Stimulated activated naive CD8-positive, alpha-beta T cell treated with anti-CD3 and anti-CD28 coated beads, Interleukin-15, amount 100 ng/mL, for 72 hours (primary cell): Measurements from ENCODE around the gene MERTK.

Experiments
- ATAC-seq: fragments of 150-1000 bp; cut with Tn5 transposase; 2 replicates; pipeline ENCODE4 v1.10.0; 2021; ENCODE audit warnings: mild to moderate bottlenecking, moderate library complexity
- DNase-seq, 2 donors: peaks; one replicate each; pipeline ENCODE4 v3.0.0; 2021 to 2022
- H3K27ac Mint-ChIP-seq, 2 donors: one replicate each; pipeline ENCODE4 v1.8.0; 2022; ENCODE audit warnings: mild to moderate bottlenecking in 2 of 2, mixed read lengths in 2 of 2, moderate library complexity in 2 of 2
- H3K27me3 Mint-ChIP-seq: one replicate; pipeline ENCODE4 v1.8.0; 2022; ENCODE audit warnings: mixed read lengths
- H3K4me1 Mint-ChIP-seq: one replicate; pipeline ENCODE4 v1.8.0; 2022; ENCODE audit warnings: mild to moderate bottlenecking, mixed read lengths
- H3K4me3 Mint-ChIP-seq, 2 donors: one replicate each; pipeline ENCODE4 v1.8.0; 2022; ENCODE audit warnings: mild to moderate bottlenecking in 2 of 2, mixed read lengths in 2 of 2, moderate library complexity in 1 of 2
- H3K9me3 Mint-ChIP-seq, 2 donors: one replicate each; pipeline ENCODE4 v1.8.0; 2022; ENCODE audit warnings: mixed read lengths in 2 of 2

MERTK gene

DNA sequence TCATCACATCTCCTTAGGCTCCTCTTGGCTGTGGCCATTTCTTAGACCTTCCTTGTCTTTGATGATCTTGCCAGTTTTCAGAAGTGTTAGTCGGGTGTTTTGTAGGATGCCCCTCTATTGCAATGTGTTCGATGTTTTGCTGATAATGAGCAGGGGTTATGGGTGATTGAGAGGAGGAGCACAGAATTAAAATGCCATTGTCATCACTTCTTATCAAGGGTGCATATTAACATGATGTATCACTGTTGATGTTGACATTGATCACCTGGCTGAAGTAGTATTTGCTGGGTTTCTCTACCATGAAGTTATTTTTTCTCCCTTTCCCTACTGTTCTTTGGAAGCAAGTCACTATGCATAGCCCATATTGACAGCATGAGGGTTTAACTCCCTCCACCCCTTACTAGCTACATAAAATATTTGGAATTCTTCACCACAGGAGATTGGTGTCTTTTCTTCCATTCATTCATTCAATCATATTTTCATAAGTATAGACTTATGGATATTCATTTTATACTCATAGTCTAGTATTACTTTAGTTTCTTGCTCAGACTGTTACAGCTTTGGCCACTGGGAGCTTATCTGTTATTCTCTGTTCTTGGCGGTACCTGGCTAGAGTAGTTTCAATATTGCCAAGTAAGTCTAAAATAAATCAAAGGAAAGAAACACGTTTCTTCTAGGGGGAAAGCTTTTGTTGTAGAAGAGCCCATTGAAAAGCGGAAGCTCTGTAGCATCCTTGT lies 102.2 kb downstream of the MERTK start:
- no peak overlapping the region for H3K4me3 Mint-ChIP-seq
- ATAC-seq (no peak), DNase-seq (no peak)
- H3K4me1 Mint-ChIP-seq = peaks cover 9% of the 10 kb centered on the region
- no peak overlapping the region for H3K27ac Mint-ChIP-seq
- H3K27me3 Mint-ChIP-seq = peaks cover 6% of the 10 kb centered on the region
- H3K9me3 Mint-ChIP-seq = peaks cover 5 to 7% of the 10 kb centered on the region in 2 donors

GRCh38 chr2:112001136-112001715 lies 102.8 kb downstream of the MERTK start:
- Mint-ChIP-seq H3K27ac (no peak overlapping the region), H3K9me3 (peaks cover 5 to 7% of the 10 kb centered on the region in 2 donors), H3K4me1 (peaks cover 9% of the 10 kb centered on the region), H3K27me3 (peaks cover 6% of the 10 kb centered on the region), H3K4me3 (no peak overlapping the region)
- ATAC-seq (no peak), DNase-seq (no peak)

GRCh38 chr2:112001942-112002341 lies 103.5 kb downstream of the MERTK start:
- H3K4me3 Mint-ChIP-seq = no peak overlapping the region
- no peak overlapping the region for H3K27ac Mint-ChIP-seq
- ATAC-seq = no peak
- peaks cover 5 to 7% of the 10 kb centered on the region in 2 donors for H3K9me3 Mint-ChIP-seq
- H3K27me3 Mint-ChIP-seq = peaks cover 6% of the 10 kb centered on the region
- H3K4me1 Mint-ChIP-seq = peaks cover 9% of the 10 kb centered on the region
- DNase-seq = no peak

- Mint-ChIP-seq H3K27ac (no peak overlapping the region), H3K27me3 (peaks cover 6% of the 10 kb centered on the region), H3K4me1 (peaks cover 9% of the 10 kb centered on the region), H3K4me3 (no peak overlapping the region), H3K9me3 (peaks cover 5 to 7% of the 10 kb centered on the region in 2 donors)
- DNase-seq (no peak), ATAC-seq (no peak)
Measured at GRCh38 chr2:112003576-112004252, 105.3 kb downstream of the MERTK start.

- DNase-seq (no peak), ATAC-seq (no peak)
- peaks cover 9% of the 10 kb centered on the region for H3K4me1 Mint-ChIP-seq
- peaks cover 6% of the 10 kb centered on the region for H3K27me3 Mint-ChIP-seq
- no peak overlapping the region for H3K4me3 Mint-ChIP-seq
- H3K27ac Mint-ChIP-seq = no peak overlapping the region
- H3K9me3 Mint-ChIP-seq = peaks cover 5 to 7% of the 10 kb centered on the region in 2 donors
Measured at GRCh38 chr2:112004253-112004645, 105.8 kb downstream of the MERTK start.

DNA sequence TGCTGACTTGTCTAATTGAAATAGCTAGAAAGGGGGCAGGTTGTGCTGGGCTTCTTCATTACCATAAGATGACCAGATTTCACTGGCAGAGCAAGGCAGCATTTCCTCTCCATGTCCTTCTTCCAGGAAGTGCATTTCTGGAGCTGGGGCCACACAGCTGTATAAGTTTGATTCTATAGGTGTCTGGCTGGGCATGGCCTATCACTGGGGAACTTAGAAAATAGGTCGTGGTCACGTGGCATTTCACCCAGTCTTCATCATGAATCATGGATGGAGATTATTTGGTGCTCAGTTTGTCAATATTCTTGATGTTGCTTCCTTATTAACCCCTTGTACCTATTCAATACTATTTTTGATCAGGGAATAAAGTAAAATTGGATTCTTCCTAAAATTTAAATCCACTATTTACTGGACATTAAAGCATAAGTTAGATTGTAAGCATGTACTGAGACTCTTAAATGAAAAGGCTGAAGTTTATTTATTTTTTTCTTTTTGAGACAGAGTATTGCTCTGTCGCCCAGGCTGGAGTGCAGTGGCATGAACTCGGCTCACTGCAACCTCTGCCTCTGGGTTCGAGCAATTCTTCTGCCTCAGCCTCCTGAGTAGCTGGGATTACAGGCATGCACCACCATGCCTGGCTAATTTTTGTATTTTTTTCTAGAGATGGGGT lies 107.1 kb downstream of the MERTK start:
- Mint-ChIP-seq H3K9me3 (no peaks in the 10 kb centered on the region), H3K27ac (no peak overlapping the region), H3K27me3 (no peaks in the 10 kb centered on the region), H3K4me1 (peaks cover 9% of the 10 kb centered on the region), H3K4me3 (no peak overlapping the region)
- DNase-seq = no peak
- no peak for ATAC-seq

GRCh38 chr2:112006076-112006410 lies 107.6 kb downstream of the MERTK start:
- ATAC-seq = no peak
- DNase-seq = no peak

DNA sequence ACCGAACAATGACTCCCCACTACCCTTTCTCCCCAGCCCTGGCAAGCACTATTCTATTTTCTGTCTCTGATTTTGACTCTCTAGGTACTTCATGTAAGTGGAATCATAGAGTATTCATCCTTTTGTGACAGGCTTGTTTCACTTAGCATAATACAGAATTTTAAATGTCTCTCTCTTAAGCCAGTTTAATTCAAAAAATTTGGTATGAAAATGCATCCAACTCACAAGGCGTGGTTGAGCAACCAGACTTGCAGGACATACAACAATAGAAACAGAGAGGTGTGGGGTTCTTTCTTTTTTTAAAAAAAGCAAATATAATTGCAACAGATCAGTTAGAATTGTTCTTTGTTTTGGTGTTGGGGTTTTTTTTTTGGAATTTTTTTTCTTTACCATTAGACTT lies 109.1 kb downstream of the MERTK start:
- no peak overlapping the region for H3K27ac Mint-ChIP-seq
- H3K4me1 Mint-ChIP-seq = no peaks in the 10 kb centered on the region
- no peak overlapping the region for H3K4me3 Mint-ChIP-seq
- ATAC-seq = no peak
- H3K27me3 Mint-ChIP-seq = no peaks in the 10 kb centered on the region
- no peaks in the 10 kb centered on the region for H3K9me3 Mint-ChIP-seq
- DNase-seq = no peak

More at GRCh38 chr2:112006076-112006410, 107.6 kb downstream of the MERTK start:
- Mint-ChIP-seq H3K4me1 (peaks cover 7% of the 10 kb centered on the region), H3K4me3 (no peak overlapping the region), H3K9me3 (no peaks in the 10 kb centered on the region), H3K27me3 (no peaks in the 10 kb centered on the region), H3K27ac (no peak overlapping the region)

- H3K27ac Mint-ChIP-seq = no peak overlapping the region
- no peak for DNase-seq
- no peaks in the 10 kb centered on the region for H3K27me3 Mint-ChIP-seq
- no peak overlapping the region for H3K4me3 Mint-ChIP-seq
- H3K4me1 Mint-ChIP-seq = no peaks in the 10 kb centered on the region
- no peak for ATAC-seq
- no peaks in the 10 kb centered on the region for H3K9me3 Mint-ChIP-seq
Measured at GRCh38 chr2:112008910-112009485, 110.6 kb downstream of the MERTK start.

DNA sequence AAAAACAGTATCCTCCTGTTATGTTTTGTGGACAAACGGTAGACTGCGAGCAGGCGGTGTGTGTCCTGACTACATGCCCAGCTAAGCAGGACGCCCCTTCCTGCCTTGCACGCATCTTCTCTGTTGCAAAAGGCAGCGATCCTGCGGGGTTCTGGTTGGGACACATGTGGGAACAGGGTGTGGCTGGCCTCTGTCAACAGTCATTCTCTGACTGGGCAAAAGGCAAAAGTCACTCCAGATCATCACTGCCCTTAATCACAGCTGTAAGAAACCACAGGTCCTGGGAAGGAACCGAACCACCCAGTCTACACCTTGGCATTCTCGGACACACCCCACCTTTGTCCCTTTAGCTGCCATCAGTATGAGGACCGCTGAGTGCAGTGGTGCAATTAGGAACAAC lies 112.3 kb downstream of the MERTK start:
- Mint-ChIP-seq H3K27ac (no peak overlapping the region), H3K27me3 (no peaks in the 10 kb centered on the region), H3K4me1 (no peaks in the 10 kb centered on the region), H3K4me3 (no peak overlapping the region), H3K9me3 (no peaks in the 10 kb centered on the region)
- ATAC-seq (no peak), DNase-seq (no peak)

- H3K4me3 Mint-ChIP-seq = no peak overlapping the region
- ATAC-seq = no peak
- H3K4me1 Mint-ChIP-seq = no peaks in the 10 kb centered on the region
- DNase-seq = no peak
- no peaks in the 10 kb centered on the region for H3K9me3 Mint-ChIP-seq
- peaks cover 5% of the 10 kb centered on the region for H3K27me3 Mint-ChIP-seq
- no peak overlapping the region for H3K27ac Mint-ChIP-seq
Measured at GRCh38 chr2:112012556-112012955, 114.1 kb downstream of the MERTK start.

DNA sequence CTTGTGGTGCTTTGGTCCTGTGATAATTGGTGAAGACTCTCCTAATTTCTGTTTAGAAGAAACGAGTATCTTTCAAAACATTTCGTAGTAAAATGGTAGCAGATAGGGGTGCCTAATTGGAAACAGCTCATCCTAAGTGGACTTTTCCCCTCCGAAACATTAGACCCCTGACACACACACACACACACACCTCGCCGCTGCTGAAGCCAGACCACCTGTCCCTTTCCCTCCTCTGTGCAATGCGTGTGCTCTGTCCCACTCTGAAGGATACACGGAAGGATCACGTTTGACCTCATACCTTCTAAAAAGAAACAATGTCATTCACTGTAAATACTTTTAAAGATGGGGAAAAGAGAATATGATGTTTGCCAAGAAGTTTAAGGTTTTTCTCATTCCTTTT lies 120.4 kb downstream of the MERTK start:
- H3K9me3 Mint-ChIP-seq = no peaks in the 10 kb centered on the region
- H3K27ac Mint-ChIP-seq = no peak overlapping the region
- H3K4me1 Mint-ChIP-seq = no peaks in the 10 kb centered on the region
- ATAC-seq (no peak), DNase-seq (no peak)
- H3K4me3 Mint-ChIP-seq = no peak overlapping the region
- H3K27me3 Mint-ChIP-seq = peaks cover 19% of the 10 kb centered on the region

- Mint-ChIP-seq H3K27ac (peak overlapping the region in 1 of 2 donors; percentile 10), H3K4me1 (no peaks in the 10 kb centered on the region), H3K4me3 (no peak overlapping the region), H3K9me3 (no peaks in the 10 kb centered on the region), H3K27me3 (peaks cover 19% of the 10 kb centered on the region)
- ATAC-seq = no peak
- no peak for DNase-seq
Measured at GRCh38 chr2:112019569-112019982, 121.2 kb downstream of the MERTK start.

- no peaks in the 10 kb centered on the region for H3K4me1 Mint-ChIP-seq
- no peak for DNase-seq
- peaks cover 19% of the 10 kb centered on the region for H3K27me3 Mint-ChIP-seq
- H3K4me3 Mint-ChIP-seq = no peak overlapping the region
- no peak for ATAC-seq
- H3K27ac Mint-ChIP-seq = peak overlapping the region in 1 of 2 donors; percentile 20
- no peaks in the 10 kb centered on the region for H3K9me3 Mint-ChIP-seq
Measured at GRCh38 chr2:112020561-112020960, 122.2 kb downstream of the MERTK start.

GRCh38 chr2:112021290-112021689 lies 122.9 kb downstream of the MERTK start:
- Mint-ChIP-seq H3K27me3 (peaks cover 19% of the 10 kb centered on the region), H3K27ac (no peak overlapping the region), H3K4me1 (no peaks in the 10 kb centered on the region), H3K4me3 (no peak overlapping the region), H3K9me3 (no peaks in the 10 kb centered on the region)
- ATAC-seq (no peak), DNase-seq (no peak)
